ENCODE data around the gene GALNT18. TPM values are rescaled to one million over a fixed set of nuclear protein-coding genes. Genes with fewer than 3 reads are reported as not detected.

The GALNT18 gene
- total and polyA plus RNA-seq, 9 donors: 3.0 to 13.2 (median 7.7) TPM

DNA sequence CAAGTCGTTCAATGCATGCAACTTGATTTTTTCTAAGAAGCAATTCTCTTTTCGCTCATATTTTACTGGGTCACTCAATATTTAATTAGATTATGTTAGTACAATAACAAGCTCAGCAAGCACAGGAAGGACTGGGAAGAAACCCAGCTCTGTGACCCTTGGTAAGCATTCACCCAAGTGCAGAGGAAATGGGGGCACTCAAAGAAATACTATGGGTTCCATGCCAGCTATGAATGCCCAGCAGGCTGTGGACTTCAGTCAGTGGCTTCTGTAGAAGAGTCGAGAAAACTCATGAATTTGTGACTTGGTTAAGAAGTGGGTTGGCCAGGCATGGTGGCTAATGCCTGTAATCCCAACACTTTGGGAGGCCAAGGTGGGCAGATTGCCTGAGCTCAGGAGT, 123.6 kb downstream of the GALNT18 start:
- 87 to 92% (median 91%) methylated on average over 3 of the region's 3 CpGs for WGBS, 3 donors
- no peaks in the 10 kb centered on the region for H3K27me3 ChIP-seq
- TF ChIP-seq, protein P1, sequence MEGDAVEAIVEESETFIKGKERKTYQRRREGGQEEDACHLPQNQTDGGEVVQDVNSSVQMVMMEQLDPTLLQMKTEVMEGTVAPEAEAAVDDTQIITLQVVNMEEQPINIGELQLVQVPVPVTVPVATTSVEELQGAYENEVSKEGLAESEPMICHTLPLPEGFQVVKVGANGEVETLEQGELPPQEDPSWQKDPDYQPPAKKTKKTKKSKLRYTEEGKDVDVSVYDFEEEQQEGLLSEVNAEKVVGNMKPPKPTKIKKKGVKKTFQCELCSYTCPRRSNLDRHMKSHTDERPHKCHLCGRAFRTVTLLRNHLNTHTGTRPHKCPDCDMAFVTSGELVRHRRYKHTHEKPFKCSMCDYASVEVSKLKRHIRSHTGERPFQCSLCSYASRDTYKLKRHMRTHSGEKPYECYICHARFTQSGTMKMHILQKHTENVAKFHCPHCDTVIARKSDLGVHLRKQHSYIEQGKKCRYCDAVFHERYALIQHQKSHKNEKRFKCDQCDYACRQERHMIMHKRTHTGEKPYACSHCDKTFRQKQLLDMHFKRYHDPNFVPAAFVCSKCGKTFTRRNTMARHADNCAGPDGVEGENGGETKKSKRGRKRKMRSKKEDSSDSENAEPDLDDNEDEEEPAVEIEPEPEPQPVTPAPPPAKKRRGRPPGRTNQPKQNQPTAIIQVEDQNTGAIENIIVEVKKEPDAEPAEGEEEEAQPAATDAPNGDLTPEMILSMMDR (IDR thresholded peaks at IDR 0.05): no peak
- TF ChIP-seq POLR2A (IDR thresholded peaks at IDR 0.05): no peak
- TF ChIP-seq EP300 (IDR thresholded peaks at IDR 0.05): no peak
- H3K36me3 ChIP-seq: no peaks in the 10 kb centered on the region
- H3K4me1 ChIP-seq (ENCODE audit: insufficient read depth): no peaks in the 10 kb centered on the region
- intact Hi-C loops (cut with DNase I): no loop called here
- H3K4me3 ChIP-seq: no peak overlapping the region
- H3K9me3 ChIP-seq: no peaks in the 10 kb centered on the region
- H3K27ac ChIP-seq: no peak overlapping the region
- no peak for DNase-seq

DNA sequence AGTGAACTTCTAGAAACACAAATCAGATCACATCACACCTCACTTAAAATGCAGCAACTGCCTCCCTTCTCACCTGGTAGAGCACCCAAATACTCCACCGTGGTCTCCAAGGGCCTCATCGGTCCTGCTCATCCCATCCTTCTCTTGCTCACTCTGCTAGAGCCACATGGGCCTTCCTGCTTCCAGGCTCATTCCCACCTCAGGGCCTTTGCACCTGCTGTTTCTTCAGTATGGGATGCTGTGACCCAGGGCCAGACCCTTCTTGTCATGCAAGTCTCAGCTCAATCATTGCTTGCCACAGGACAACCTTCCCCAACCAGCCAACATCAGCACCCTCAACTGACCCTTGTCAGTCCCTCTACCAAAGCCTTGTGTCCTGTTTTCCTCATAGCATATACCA, 124.9 kb downstream of the GALNT18 start:
- WGBS, 3 donors: 96 to 100% (median 98%) methylated on average over 2 of the region's 2 CpGs
- no peak for DNase-seq
- no peak overlapping the region for H3K27ac ChIP-seq
- intact Hi-C loops (cut with DNase I): no loop called here
- no peaks in the 10 kb centered on the region for H3K36me3 ChIP-seq
- no peak overlapping the region for H3K4me3 ChIP-seq
- H3K9me3 ChIP-seq: no peaks in the 10 kb centered on the region
- H3K27me3 ChIP-seq: no peaks in the 10 kb centered on the region
- H3K4me1 ChIP-seq (ENCODE audit: insufficient read depth): no peaks in the 10 kb centered on the region
- TF ChIP-seq, protein P1 (IDR thresholded peaks at IDR 0.05): no peak
- no peak for TF ChIP-seq POLR2A (IDR thresholded peaks at IDR 0.05)
- no peak for TF ChIP-seq EP300 (IDR thresholded peaks at IDR 0.05)

DNA sequence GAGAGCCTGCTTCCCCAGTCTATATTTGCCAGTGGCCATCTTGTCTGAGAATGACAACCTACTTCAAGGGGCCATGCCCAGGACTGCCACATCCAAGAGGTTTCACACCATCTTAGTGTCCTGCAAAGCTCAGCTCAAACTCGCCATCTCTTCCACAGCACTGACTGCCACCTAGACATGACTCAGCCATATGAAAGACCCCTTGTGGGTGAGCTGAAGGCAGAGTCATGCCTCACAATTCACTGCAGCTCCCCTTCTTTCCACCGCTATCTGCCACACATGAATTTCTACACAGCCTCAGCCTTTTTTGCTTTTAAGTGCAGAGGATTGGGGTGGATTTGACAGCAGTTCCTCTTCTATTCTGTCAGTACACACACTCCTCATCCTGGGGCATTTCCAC, 127.5 kb downstream of the GALNT18 start:
- 94 to 100% (median 96%) methylated on average over 2 of the region's 2 CpGs for WGBS, 3 donors
- Histone ChIP-seq H3K27me3 (no peaks in the 10 kb centered on the region), H3K27ac (no peak overlapping the region), H3K4me1 (ENCODE audit: insufficient read depth) (no peaks in the 10 kb centered on the region), H3K4me3 (no peak overlapping the region), H3K36me3 (no peaks in the 10 kb centered on the region), H3K9me3 (no peaks in the 10 kb centered on the region)
- no peak for TF ChIP-seq EP300 (IDR thresholded peaks at IDR 0.05)
- TF ChIP-seq POLR2A (IDR thresholded peaks at IDR 0.05): no peak
- intact Hi-C loops (cut with DNase I): no loop called here
- DNase-seq: no peak

DNA sequence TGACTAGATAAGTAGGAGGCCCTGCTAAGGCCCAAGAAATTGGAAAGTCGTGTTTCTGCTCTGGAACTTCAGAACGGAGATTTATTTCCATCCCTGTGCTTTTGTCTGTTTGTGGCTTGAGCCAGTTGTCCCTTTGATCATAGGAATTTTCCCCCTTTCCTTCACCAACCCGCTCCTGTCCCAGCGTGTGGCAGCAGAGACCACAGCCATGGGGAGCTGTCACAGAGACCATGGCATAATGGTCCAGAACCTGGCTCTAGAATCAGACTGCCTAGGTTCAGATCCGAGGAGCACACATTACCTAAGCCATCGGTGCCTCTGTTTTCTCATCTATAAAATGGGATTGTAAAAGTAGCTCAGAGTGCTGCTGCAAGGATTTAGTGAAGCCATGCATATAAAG, 128.1 kb downstream of the GALNT18 start:
- Histone ChIP-seq H3K36me3 (no peaks in the 10 kb centered on the region), H3K27ac (no peak overlapping the region), H3K27me3 (no peaks in the 10 kb centered on the region), H3K4me3 (no peak overlapping the region), H3K4me1 (ENCODE audit: insufficient read depth) (no peaks in the 10 kb centered on the region), H3K9me3 (no peaks in the 10 kb centered on the region)
- intact Hi-C loops (cut with DNase I): no loop called here
- 81 to 93% (median 92%) methylated on average over 6 of the region's 6 CpGs for WGBS, 3 donors
- TF ChIP-seq, protein P1 (IDR thresholded peaks at IDR 0.05): no peak
- TF ChIP-seq POLR2A (IDR thresholded peaks at IDR 0.05): no peak
- TF ChIP-seq EP300 (IDR thresholded peaks at IDR 0.05): no peak
- no peak for DNase-seq

DNA sequence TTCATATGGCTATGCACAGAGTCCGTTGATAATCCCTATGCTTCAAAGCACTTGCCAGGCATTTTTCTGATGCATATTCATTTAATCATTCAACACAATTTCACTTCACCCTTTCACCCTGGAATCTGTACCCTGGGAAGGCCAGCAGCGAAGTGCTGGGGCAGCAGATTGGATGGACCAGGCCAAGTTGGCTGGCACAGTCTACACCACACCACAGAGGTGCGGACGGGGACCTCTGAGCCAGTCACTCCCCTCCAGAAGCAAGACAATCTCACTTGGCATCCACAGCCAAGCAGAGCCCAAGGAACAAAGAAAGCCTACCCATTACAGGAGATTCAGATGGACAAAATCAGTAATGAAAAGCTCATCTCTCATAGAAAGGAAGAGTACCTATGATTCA, 130.2 kb downstream of the GALNT18 start:
- no peak for TF ChIP-seq POLR2A (IDR thresholded peaks at IDR 0.05)
- TF ChIP-seq EP300 (IDR thresholded peaks at IDR 0.05): no peak
- TF ChIP-seq, protein P1 (IDR thresholded peaks at IDR 0.05): no peak

More for the DNA sequence above, 130.2 kb downstream of the GALNT18 start:
- Histone ChIP-seq H3K27me3 (no peaks in the 10 kb centered on the region), H3K27ac (no peak overlapping the region), H3K4me1 (ENCODE audit: insufficient read depth) (no peaks in the 10 kb centered on the region), H3K36me3 (no peaks in the 10 kb centered on the region), H3K4me3 (no peak overlapping the region), H3K9me3 (no peaks in the 10 kb centered on the region)
- intact Hi-C loops (cut with DNase I): no loop called here
- 93 to 97% (median 94%) methylated on average over 4 of the region's 4 CpGs for WGBS, 3 donors
- no peak for DNase-seq

Measured in ovary (tissue), 9 donors.